ENCODE results near the gene GTSE1. TPM values are rescaled to one million over a fixed set of nuclear protein-coding genes. Genes with fewer than 3 reads are reported as not detected.

GTSE1 gene
- polyA plus RNA-seq, 1 donor (not counting 4 experiments of a cell fraction or from before 2014, with no cell fraction given), result 4.7 TPM

- no peaks in the 10 kb centered on the region for H3K27me3 ChIP-seq (ENCODE audit: control insufficient read depth, extremely low read depth, insufficient read depth, low read length)
- no peak overlapping the region for H3K4me3 ChIP-seq (ENCODE audit: control insufficient read depth in 2 of 3, extremely low read depth in 1 of 3, insufficient read depth in 2 of 3, low read depth in 1 of 3, low read length in 3 of 3)
- H4K20me1 ChIP-seq (ENCODE audit: control insufficient read depth, extremely low read depth, insufficient read depth, low read length), result peaks cover 5% of the 10 kb centered on the region
- no peak overlapping the region for H3K9ac ChIP-seq (ENCODE audit: control insufficient read depth, extremely low read depth, insufficient read depth, low read length)
- FAIRE-seq (no peak), DNase-seq (ENCODE audit: low read depth, low spot score) (no peak)
- peaks cover 2% of the 10 kb centered on the region for H3K79me2 ChIP-seq (ENCODE audit: control insufficient read depth, insufficient read depth, low read length)
- peaks cover 13% of the 10 kb centered on the region for H3K4me1 ChIP-seq (ENCODE audit: control insufficient read depth, extremely low read depth, insufficient read depth, low read length)
- no peak overlapping the region for H3K4me2 ChIP-seq (ENCODE audit: control insufficient read depth, extremely low read depth, insufficient read depth, low read depth, low read length)
- dilution Hi-C loops (cut with MboI; ENCODE audit: extremely low pct_ligation_motif_present, low sequenced_read_pairs), result no loop called here
- H2AFZ ChIP-seq (ENCODE audit: control insufficient read depth, low read length), result no peak overlapping the region
- peaks cover 61 to 77% of the 10 kb centered on the region in 2 experiments for H3K36me3 ChIP-seq (ENCODE audit: control insufficient read depth in 2 of 2, extremely low read depth in 1 of 2, insufficient read depth in 2 of 2, low read length in 2 of 2)
- peaks cover 7% of the 10 kb centered on the region for H3K9me1 ChIP-seq (ENCODE audit: control insufficient read depth, extremely low read depth, insufficient read depth, low read length)
- TF ChIP-seq CTCF (optimal IDR thresholded peaks at IDR 0.05 in 1 of 3, IDR thresholded peaks at IDR 0.05 in 1 of 3, conservative IDR thresholded peaks at IDR 0.05 in 1 of 3; ENCODE audit: extremely low read depth in 1 of 3, insufficient read depth in 2 of 3, low read length in 3 of 3) (no peak), EZH2 (IDR thresholded peaks at IDR 0.05; ENCODE audit: low read length) (no peak)
- H3K9me3 ChIP-seq (ENCODE audit: control insufficient read depth, low read depth, low read length), result no peaks in the 10 kb centered on the region
- no peak overlapping the region for H3K27ac ChIP-seq (ENCODE audit: control insufficient read depth, insufficient read depth, low read length)
Observed at GRCh38 chr22:46350121-46350520, 53.5 kb downstream of the GTSE1 start.

- Histone ChIP-seq H3K79me2 (ENCODE audit: control insufficient read depth, insufficient read depth, low read length) (peaks cover 2% of the 10 kb centered on the region), H3K9me3 (ENCODE audit: control insufficient read depth, low read depth, low read length) (no peaks in the 10 kb centered on the region), H2AFZ (ENCODE audit: control insufficient read depth, low read length) (no peak overlapping the region), H3K27me3 (ENCODE audit: control insufficient read depth, extremely low read depth, insufficient read depth, low read length) (no peaks in the 10 kb centered on the region), H3K27ac (ENCODE audit: control insufficient read depth, insufficient read depth, low read length) (no peak overlapping the region), H3K36me3 (ENCODE audit: control insufficient read depth in 2 of 2, extremely low read depth in 1 of 2, insufficient read depth in 2 of 2, low read length in 2 of 2) (peaks cover 59 to 74% of the 10 kb centered on the region in 2 experiments), H3K4me3 (ENCODE audit: control insufficient read depth in 2 of 3, extremely low read depth in 1 of 3, insufficient read depth in 2 of 3, low read depth in 1 of 3, low read length in 3 of 3) (no peak overlapping the region), H3K4me1 (ENCODE audit: control insufficient read depth, extremely low read depth, insufficient read depth, low read length) (peaks cover 18% of the 10 kb centered on the region), H4K20me1 (ENCODE audit: control insufficient read depth, extremely low read depth, insufficient read depth, low read length) (peaks cover 6% of the 10 kb centered on the region), H3K4me2 (ENCODE audit: control insufficient read depth, extremely low read depth, insufficient read depth, low read depth, low read length) (no peak overlapping the region), H3K9ac (ENCODE audit: control insufficient read depth, extremely low read depth, insufficient read depth, low read length) (no peak overlapping the region), H3K9me1 (ENCODE audit: control insufficient read depth, extremely low read depth, insufficient read depth, low read length) (peaks cover 7% of the 10 kb centered on the region)
- no peak for DNase-seq (ENCODE audit: low read depth, low spot score)
- no peak for TF ChIP-seq CTCF (optimal IDR thresholded peaks at IDR 0.05 in 1 of 3, IDR thresholded peaks at IDR 0.05 in 1 of 3, conservative IDR thresholded peaks at IDR 0.05 in 1 of 3; ENCODE audit: extremely low read depth in 1 of 3, insufficient read depth in 2 of 3, low read length in 3 of 3)
- TF ChIP-seq EZH2 (IDR thresholded peaks at IDR 0.05; ENCODE audit: low read length), result no peak
- no peak for FAIRE-seq
- dilution Hi-C loops (cut with MboI; ENCODE audit: extremely low pct_ligation_motif_present, low sequenced_read_pairs), result no loop called here
Observed at GRCh38 chr22:46350646-46351045, 54.0 kb downstream of the GTSE1 start.
